Measurements from ENCODE around the gene PRM2.
"Not testable (repeated sequence)": the region's sequence is repeated elsewhere in the genome, so short reads cannot be mapped to it uniquely, and the experiment has no call there.

Gene PRM2

DNA sequence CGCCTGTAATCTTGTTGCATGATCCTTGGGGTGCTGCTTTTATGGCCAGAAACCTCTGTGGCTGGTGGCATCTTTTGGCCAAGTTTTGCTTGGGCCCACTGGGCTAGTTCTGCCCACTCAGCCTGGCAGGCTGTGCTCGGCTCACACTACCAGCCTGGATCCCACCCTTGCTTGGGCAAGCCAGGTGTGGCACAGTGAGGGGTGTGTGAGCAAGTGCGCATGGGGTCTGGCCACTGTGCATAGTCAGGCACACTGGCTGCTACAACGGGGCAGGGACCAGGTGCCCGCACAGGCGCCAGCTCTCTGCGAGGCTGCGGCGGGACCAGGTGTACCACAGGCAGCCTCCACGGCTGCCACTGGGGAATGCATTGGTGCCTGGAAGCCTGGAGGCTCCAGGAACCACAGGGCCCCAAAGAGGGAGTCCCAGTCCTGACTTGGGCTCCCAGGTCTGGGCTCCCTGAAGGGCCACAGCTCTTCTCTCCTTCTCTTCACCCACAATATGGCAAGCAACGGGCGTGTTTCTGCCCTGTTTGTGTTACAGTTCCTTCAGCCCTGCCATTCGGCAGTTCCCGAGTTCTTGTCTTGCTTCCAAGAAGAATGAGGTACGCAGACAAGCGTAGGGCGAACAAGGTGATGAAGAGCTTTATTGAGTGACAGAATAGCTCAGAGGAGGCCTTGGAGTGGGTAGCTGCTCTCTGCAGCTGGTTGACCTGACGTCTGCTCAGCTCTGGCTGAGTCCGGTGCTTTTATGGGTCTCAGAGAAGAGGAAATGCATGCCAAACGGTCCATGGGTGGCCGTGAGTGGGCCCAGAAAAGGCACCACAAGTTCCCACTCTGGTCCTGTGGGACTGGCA, 31.6 kb upstream of the PRM2 start:
- no peak for DNase-seq (ENCODE audit: low spot score)

GRCh38 chr16:11306997-11307638, 30.8 kb upstream of the PRM2 start:
- no peak for DNase-seq (ENCODE audit: low spot score)

DNA sequence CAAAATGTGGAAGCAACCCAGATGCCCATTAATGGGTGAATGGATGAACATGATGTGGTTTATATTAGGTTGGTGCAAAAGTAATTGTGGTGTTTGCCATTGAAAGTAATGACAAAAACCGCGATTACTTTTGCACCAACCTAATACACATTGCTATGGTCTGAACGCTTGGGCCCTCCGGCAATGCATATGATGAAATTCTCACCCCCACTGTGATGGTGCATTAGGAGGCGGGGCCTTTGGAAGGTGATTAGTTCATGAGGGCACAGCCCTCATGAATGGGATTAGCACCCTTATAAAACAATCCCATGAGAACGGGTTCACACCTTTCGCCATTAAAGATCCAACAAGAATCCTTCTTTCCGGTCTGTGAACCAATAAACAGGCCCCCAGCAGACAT, 30.1 kb upstream of the PRM2 start:
- DNase-seq (ENCODE audit: low spot score), result no peak

DNA sequence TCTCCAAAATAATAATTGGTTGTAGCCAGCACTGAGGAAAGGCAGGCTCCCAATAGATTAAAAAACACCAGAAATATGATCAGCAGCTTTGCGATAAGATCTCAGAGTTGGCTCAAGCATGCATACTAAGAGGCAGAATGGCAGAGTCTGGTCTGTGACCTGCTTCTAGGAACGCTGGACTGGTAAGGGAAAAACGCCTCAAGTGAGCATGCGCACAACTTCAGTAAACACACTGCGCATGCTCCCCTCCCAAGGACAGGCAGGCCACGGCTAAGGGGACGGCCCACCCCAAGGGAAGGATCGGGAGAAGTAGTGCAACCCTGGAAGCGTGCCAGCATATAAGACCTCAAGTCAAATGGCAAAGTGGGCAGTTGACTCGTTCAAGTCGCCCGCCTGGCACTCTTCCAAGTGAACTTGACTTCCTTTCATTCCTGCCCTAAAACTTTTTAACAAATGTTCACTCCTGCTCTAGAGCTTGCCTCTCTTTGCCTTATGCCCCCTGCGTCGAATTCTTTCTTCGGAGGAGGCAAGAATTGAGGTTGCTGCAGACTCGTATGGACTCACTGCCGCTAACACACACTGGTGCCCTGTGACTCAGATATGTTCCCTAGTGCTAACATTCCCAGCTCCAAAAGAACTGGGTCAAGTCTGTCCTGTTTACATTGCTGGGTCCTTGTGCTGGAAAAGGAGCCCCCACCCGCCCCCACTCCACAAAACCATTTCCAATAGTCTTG, 27.3 kb upstream of the PRM2 start:
- no peak for DNase-seq (ENCODE audit: low spot score)

DNA sequence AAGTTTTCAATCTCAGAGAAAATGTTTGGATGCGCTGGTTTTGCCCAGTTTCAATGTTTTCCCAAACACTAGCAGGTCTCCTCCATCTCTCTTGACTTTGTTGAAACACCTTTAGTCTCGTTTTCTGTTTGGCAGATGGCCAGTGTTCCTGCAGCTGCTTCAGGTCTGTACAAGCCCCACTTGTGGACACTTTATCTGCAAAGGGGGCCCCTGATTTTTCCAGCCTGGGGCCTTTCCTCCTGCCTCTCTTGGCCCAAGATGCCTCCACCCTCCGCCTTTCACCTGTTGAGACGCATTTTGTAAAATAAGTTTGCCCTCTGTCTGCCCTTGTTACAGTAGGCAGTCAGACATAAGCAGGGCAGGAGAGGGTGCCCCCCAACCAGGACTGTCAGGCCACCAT, 26.7 kb upstream of the PRM2 start:
- no peak for DNase-seq (ENCODE audit: low spot score)

DNA sequence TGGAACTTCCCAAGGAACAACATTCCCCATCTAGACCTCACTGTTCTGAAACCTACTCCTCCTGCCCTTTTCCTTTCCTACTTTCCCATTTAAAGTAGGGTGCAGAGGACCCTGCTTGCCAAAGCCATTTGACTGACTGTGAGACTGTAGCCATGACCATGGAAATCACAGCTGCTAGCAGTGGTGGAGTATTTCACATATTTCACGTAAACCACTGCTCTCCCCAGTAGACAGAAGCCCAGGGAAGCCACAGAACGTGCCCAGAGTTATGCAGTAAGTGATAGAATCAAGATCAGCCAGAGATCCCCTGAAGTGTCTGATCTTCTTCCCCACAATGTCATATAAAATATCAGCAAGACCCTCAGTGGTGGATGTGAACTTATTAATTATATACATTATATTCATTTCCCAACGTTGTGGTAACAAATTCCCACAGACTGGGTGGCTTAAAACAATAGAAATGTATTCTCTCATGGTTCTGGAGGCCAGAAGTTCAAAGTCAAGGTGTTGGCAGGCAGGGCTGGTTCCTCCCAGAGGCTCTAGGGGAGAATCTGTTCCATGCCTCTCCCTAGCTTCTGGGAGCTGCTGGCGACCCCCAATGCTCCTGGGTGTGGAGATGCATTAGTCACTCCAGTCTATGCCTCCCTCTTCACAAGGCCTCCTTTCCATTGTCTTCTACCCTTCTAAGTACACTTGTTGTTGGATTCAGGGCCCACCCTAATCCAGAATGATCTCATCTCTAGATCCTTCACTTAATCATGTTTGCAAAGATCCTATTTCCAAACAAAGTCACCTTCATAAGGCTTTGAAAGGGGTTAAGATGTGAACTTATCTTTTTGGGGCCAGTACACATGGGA, 25.6 kb upstream of the PRM2 start:
- no peak for DNase-seq (ENCODE audit: low spot score)

- no peak for DNase-seq (ENCODE audit: low spot score)
Observed at GRCh38 chr16:11300560-11300892, 24.2 kb upstream of the PRM2 start.

DNA sequence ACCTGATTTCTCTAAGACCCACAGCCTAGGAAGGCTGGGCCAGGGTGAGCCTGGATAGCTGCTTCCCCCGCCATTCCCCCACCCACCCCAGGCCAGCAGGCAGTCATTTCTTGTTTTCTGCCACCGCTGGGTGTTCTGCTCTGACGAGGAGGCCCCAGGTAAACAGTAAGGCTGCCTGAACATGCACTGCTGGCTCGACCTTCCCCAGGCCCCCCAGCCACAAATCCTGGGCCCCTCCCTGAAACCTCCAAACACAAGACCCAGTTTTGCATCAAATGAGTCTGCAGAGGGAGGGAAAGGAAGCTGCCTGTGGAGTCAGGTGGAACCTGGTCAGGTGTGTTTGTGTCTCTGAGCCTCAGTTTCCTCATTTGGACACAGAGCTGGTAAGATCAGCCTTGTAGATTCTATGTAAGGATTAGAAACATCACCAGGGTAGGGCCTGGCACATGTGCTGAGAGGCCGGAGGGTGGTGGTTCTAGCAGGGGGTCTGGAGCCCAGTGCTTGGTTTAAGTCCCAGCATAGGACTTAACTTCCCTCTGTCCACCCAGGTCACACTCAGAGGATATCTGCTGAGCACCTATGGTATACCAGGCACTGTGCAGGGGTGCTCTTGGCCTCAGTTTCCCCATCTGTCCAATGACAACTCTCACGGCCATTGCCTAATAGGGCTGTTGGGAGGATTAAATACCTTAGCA, 23.7 kb upstream of the PRM2 start:
- DNase-seq (ENCODE audit: low spot score), result no peak

DNA sequence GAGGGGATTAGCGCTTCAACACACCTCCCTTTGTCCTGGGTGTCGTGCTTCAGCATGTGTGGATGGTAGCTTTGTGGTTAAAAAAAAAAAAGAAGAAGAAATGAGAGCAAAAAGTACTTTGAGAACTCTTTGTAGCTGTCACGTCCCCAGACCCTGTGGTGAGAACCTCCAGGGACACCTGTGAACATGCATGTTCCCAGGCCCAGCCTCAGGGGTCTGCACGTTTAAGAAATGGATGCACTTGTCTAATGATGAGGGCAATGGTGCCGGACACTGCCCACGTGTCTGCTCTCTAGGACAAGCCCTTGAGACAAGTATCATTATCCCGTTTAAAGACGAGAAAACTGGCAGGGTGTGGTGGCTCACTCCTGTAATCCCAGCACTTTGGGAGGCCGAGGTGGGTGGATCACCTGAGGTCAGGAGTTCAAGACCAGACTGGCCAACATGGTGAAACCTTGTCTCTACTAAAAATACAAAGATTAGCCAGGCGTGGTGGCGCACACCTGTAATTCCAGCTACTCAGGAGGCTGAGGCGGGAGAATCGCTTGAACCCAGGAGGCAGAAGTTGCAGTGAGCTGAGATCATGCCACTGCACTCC, 22.8 kb upstream of the PRM2 start:
- DNase-seq (ENCODE audit: low spot score), result not testable (repeated sequence)

GRCh38 chr16:11298143-11298900, 22.0 kb upstream of the PRM2 start:
- no peak for DNase-seq (ENCODE audit: low spot score)

DNA sequence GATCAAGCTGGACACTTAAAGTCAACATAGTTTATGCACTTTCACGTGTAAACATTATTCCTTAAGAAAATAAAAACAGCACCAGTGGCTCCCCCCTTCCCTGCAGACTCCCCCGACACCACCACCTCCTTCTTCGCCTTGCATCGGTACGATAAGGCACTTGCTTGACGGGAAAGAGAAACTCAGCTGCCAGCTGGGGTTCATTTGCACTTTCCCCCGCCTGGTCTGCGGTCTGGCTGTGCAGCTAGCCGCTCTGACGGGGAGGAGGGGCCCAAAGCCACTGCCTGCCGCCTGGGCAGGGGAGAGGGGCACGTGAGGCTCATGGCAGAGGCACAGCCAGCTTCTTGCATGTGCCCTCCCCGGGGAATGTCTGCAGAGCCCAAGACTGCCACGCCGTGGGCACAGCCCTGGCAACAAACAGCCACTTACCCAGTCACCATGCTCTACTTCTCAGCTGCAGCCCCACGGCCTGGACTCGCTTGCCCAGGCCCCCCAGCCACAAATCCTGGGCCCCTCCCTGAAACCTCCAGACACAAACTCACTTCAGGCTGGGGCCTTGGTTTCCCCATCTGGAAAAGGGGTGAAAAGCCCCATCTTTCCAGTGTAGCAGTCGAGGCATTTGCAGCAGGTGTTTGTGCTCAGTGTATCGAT, 21.3 kb upstream of the PRM2 start:
- DNase-seq (ENCODE audit: low spot score), result peak; percentile 49

- DNase-seq (ENCODE audit: low spot score), result no peak
Observed at GRCh38 chr16:11296706-11297491, 20.6 kb upstream of the PRM2 start.

- DNase-seq (ENCODE audit: low spot score), result no peak
Observed at GRCh38 chr16:11296351-11296705, 20.0 kb upstream of the PRM2 start.

DNA sequence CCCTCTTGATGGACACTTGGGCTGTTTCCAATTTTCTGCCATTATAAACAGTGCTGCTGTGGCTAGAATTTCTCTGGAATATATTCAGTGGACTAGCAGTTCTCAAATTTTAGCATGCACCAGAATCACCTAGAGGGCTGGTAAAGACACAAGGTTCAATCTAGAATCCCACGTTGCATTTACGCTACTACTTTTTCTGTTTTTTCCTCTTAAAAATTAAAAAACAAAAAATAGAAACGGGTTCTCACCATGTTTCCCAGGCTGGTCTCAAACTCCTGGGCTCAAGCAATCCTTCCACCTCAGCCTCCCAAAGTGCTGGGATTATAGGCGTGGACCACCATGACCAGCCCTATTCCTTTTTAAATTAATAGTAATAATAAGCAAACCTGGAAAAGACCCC, 19.4 kb upstream of the PRM2 start:
- no peak for DNase-seq (ENCODE audit: low spot score)

- DNase-seq (ENCODE audit: low spot score), result no peak
Observed at GRCh38 chr16:11292076-11292748, 15.9 kb upstream of the PRM2 start.

DNA sequence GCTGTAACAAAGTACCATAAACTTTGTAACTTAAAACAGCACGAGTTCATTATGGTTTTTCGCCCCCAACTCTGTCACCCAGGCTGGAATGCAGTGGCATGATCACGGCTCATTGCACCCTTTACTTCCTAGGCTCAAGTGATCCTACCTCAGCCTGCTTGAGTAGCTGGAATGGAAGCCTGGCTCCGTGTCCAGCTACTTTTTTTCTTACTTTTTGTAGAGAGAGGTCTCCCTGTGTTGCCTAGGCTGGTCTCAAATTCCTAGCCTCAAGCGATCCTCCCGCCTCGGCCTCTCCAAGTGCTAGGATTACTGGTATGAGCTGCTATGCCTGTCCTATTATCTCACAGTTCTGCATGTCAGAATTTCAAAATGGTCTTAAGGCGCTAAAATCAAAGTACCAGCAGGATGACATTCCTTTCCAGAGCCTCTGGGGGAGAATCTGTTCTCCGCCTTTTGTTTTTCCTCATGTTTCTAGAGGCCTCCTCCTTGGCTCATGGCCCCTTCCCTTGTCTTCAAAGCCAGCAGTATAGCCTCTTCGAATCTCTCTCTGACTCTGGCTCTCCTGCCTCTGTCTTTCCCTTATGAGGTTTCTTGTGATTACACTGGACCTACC, 14.9 kb upstream of the PRM2 start:
- DNase-seq (ENCODE audit: low spot score), result no peak

DNA sequence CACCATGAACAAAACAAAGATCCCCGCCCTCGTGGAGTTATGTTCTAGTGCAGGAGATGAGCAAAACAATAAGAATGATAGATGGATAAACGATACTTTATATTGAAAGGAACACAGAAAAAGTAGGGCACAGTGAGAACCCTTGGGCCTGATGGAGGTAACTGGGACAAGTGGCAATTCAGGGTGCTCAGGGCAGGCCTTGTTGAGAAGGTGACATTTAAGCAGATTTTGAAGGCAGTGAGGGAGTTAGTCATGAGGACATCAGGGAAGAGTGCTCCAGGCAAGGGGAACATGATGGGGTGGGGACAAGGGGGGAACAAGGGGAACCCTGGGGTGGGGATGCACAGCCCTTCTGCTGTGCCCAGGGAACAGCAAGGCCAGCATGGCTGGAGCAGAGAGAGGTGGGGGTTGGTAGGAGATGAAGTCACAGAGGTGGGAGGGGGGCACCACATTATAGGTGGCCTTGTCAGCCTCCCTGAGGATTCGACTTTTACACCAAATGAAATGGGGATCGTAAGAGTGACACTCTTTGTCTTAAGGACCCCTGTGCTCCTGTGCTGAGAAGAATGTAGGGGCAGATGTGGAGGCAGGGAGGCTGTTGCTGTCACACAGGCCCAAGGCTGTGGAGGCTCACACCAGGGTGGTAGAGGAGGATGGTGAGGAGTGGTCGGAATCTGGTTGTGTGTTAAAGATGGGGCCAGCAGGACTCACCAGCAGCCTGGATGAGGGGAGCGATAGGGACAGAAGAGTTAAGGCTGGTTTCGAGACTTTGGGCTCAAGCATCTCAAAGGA, 14.0 kb upstream of the PRM2 start:
- no peak for DNase-seq (ENCODE audit: low spot score)

Data from hepatic stellate cell (primary cell).